Smooth muscle cell (in vitro differentiated cells): Measurements from ENCODE around the gene ANKRD16. TPM values are rescaled to one million over a fixed set of nuclear protein-coding genes. Genes with fewer than 3 reads are reported as not detected.
"Not testable (repeated sequence)": the region's sequence is repeated elsewhere in the genome, so short reads cannot be mapped to it uniquely, and the experiment has no call there.

Source experiments
- DNase-seq: peaks from one replicate; lab custom pipeline; 2025; ENCODE audit not compliant: unreplicated experiment; lab: John Stamatoyannopoulos, UW
- H2AFZ ChIP-seq: fragments of 200-600 bp; sonication (generic); 2 replicates; pipeline ENCODE4 v1.6.0; 2016; ENCODE audit warnings: antibody characterized with exemption, low read depth, mild to moderate bottlenecking
- H3F3A ChIP-seq: fragments of 200-600 bp; sonication (generic); 2 replicates; pipeline ENCODE4 v1.6.0; 2017; ENCODE audit warnings: antibody characterized with exemption, low read depth
- H3K27ac ChIP-seq: fragments of 200-600 bp; sonication (generic); 2 replicates; pipeline ENCODE4 v1.5.1; 2016; ENCODE audit warnings: low read depth, mild to moderate bottlenecking
- H3K27me3 ChIP-seq: fragments of 200-600 bp; sonication (generic); 2 replicates; pipeline ENCODE4 v1.6.1; 2016; ENCODE audit warnings: low read depth, mild to moderate bottlenecking
- H3K36me3 ChIP-seq: fragments of 200-600 bp; sonication (generic); 2 replicates; pipeline ENCODE4 v1.5.1; 2016; ENCODE audit warnings: low read depth
- H3K4me1 ChIP-seq: fragments of 200-600 bp; sonication (generic); 2 replicates; pipeline ENCODE4 v1.5.1; 2016; ENCODE audit warnings: low read depth
- H3K4me2 ChIP-seq: fragments of 200-600 bp; sonication (generic); 2 replicates; pipeline ENCODE4 v1.6.0; 2016; ENCODE audit warnings: mild to moderate bottlenecking
- H3K4me3 ChIP-seq: fragments of 200-600 bp; sonication (generic); 2 replicates; pipeline ENCODE4 v1.5.1; 2016; ENCODE audit warnings: mild to moderate bottlenecking
- H3K79me2 ChIP-seq: fragments of 200-600 bp; sonication (generic); 2 replicates; pipeline ENCODE4 v1.6.0; 2016; ENCODE audit warnings: low read depth, mild to moderate bottlenecking
- H3K9ac ChIP-seq: fragments of 200-600 bp; sonication (generic); 2 replicates; pipeline ENCODE4 v1.6.0; 2016; ENCODE audit warnings: low read depth
- H3K9me3 ChIP-seq: fragments of 200-600 bp; sonication (generic); replicated peaks from 2 replicates; pipeline ENCODE4 v1.5.1; 2016; ENCODE audit warnings: low read depth
- H4K20me1 ChIP-seq: fragments of 200-600 bp; sonication (generic); 2 replicates; pipeline ENCODE4 v1.6.0; 2016; ENCODE audit warnings: low read depth
- CTCF ChIP-seq: fragments of 200-600 bp; sonication (generic); IDR thresholded peaks from 2 replicates; pipeline ENCODE4 v1.5.1; 2017; ENCODE audit warnings: borderline replicate concordance, mild to moderate bottlenecking, antibody characterized with exemption; ENCODE audit not compliant: insufficient read depth, poor library complexity, severe bottlenecking
- WGBS: methylation state at CpG from one replicate; pipeline ENCODE4 v1.1.7; 2016; ENCODE audit warnings: low lambda C conversion rate; 5-methylcytosine and 5-hydroxymethylcytosine counted together
- polyA plus RNA-seq: library from polyadenylated mRNA; unstranded; fragments of >200 nt; fragmentation: Nextera tagmentation; extraction: Ambion mirVana; gene quantifications from 2 replicates; pipeline ENCODE4 v1.2.1, GENCODE V29; 2016
- total RNA-seq: library from RNA; depleted of rRNA; stranded (reverse); fragments of >200 nt; gene quantifications from 2 replicates; pipeline ENCODE4 v1.2.3, GENCODE V29; 2014

Gene ANKRD16
- total and polyA plus RNA-seq, 2 experiments from 2014 or later = 2.7 to 10.3 TPM

GRCh38 chr10:5871596-5871995 is 18.1 kb downstream of the ANKRD16 start:
- no peaks in the 10 kb centered on the region for H3K9me3 ChIP-seq
- H4K20me1 ChIP-seq = no peaks in the 10 kb centered on the region
- H3K36me3 ChIP-seq = no peaks in the 10 kb centered on the region
- 51% methylated on average over 5 of the region's 5 CpGs for WGBS
- no peak for TF ChIP-seq CTCF
- H3K9ac ChIP-seq = no peak overlapping the region
- no peak overlapping the region for H2AFZ ChIP-seq
- no peak overlapping the region for H3K27ac ChIP-seq
- H3K27me3 ChIP-seq = no peaks in the 10 kb centered on the region
- no peaks in the 10 kb centered on the region for H3K79me2 ChIP-seq
- no peak for DNase-seq
- no peaks in the 10 kb centered on the region for H3F3A ChIP-seq
- peak overlapping the region; percentile 20 for H3K4me2 ChIP-seq
- no peaks in the 10 kb centered on the region for H3K4me1 ChIP-seq
- no peak overlapping the region for H3K4me3 ChIP-seq

GRCh38 chr10:5869156-5869555 is 20.5 kb downstream of the ANKRD16 start:
- no peaks in the 10 kb centered on the region for H3K79me2 ChIP-seq
- H3K36me3 ChIP-seq = no peaks in the 10 kb centered on the region
- H3K27ac ChIP-seq = no peak overlapping the region
- no peak overlapping the region for H3K4me2 ChIP-seq
- no peak for DNase-seq
- no peaks in the 10 kb centered on the region for H3K27me3 ChIP-seq
- no peaks in the 10 kb centered on the region for H3K9me3 ChIP-seq
- H3K9ac ChIP-seq = no peak overlapping the region
- no peak for TF ChIP-seq CTCF
- H4K20me1 ChIP-seq = no peaks in the 10 kb centered on the region
- no peak overlapping the region for H3K4me3 ChIP-seq
- 91% methylated on average over 3 of the region's 3 CpGs for WGBS
- no peaks in the 10 kb centered on the region for H3F3A ChIP-seq
- H2AFZ ChIP-seq = no peak overlapping the region
- H3K4me1 ChIP-seq = no peaks in the 10 kb centered on the region

- not testable (repeated sequence) for H3K9ac ChIP-seq, H3K4me2 ChIP-seq, H3K9me3 ChIP-seq, H3K27ac ChIP-seq, H3K79me2 ChIP-seq, H3K4me3 ChIP-seq, H3K4me1 ChIP-seq, H3K36me3 ChIP-seq, H3F3A ChIP-seq, H3K27me3 ChIP-seq, H2AFZ ChIP-seq, H4K20me1 ChIP-seq, DNase-seq
- 94% methylated on average over 8 of the region's 8 CpGs for WGBS
These were observed 21.3 kb downstream of the ANKRD16 start for GRCh38 chr10:5868383-5868782.

DNA sequence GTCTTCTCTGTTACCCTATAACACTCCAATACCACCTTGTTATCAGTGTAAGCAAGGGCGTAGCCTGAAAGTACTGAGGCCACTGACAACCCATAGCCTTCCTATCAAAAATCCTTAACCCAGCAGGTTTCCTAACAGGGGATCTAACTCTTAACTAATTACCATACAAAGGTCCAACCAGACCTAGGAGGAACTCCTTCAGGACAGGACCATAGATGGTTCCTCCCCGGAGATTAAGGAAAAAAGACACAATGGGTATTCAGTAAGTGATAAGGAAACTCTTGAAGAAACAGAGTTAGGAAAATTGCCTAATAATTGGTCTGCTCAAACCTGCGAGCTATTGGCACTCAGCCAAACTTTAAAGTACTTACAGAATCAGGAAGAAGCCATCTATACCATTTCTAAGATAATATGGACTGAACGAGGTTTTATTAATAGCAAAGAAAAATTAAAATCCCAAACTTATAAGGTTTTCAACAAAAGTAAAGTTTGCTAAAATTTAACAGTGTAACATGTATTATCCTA is 22.5 kb downstream of the ANKRD16 start:
- H3K9ac ChIP-seq, H3K4me1 ChIP-seq, H4K20me1 ChIP-seq, H3K27me3 ChIP-seq, H3K4me3 ChIP-seq, H3K4me2 ChIP-seq, DNase-seq, H3K9me3 ChIP-seq, H3K79me2 ChIP-seq, H3K36me3 ChIP-seq, H3K27ac ChIP-seq, H2AFZ ChIP-seq, H3F3A ChIP-seq: not testable (repeated sequence)
- WGBS = 81% methylated on average over 4 of the region's 4 CpGs

GRCh38 chr10:5866451-5867081 is 23.1 kb downstream of the ANKRD16 start:
- H3K79me2 ChIP-seq, H3K27ac ChIP-seq, H3K36me3 ChIP-seq, H2AFZ ChIP-seq, H3K9ac ChIP-seq, H3K4me3 ChIP-seq, H3K9me3 ChIP-seq, DNase-seq, H3F3A ChIP-seq, H3K4me1 ChIP-seq, H3K4me2 ChIP-seq, H4K20me1 ChIP-seq, H3K27me3 ChIP-seq: not testable (repeated sequence)
- WGBS = 74% methylated on average over 5 of the region's 5 CpGs

DNA sequence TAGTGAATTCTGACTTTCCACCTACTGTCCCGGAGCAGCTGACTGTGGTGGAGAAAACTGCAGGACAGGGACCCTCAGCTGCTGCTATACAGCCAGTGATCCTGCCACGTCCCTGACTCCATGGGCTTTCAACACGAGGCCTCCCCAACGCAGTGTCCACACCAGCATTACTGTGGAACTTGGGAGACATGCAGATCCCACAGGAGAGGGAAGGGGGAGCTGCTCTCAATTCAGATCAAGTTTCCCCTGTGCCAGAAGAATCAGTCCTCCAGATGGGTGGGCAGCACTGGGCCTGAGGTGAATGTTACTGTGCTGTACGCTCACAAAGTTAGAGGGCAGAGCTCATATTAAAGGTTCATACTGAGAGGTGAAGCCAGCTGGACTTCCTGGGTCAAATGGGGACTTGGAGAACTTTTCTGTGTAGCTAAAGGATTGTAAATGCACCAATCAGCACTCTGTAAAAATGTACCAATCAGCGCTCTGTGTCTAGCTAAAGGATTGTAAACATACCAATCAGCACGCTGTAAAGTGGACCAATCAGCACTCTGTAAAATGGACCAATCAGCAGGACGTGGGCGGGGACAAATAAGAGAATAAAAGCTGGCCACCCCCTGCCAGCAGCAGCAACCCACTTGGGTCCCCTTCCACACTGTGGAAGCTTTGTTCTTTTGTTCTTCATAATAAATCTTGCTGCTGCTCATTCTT is 26.6 kb downstream of the ANKRD16 start:
- not testable (repeated sequence) for DNase-seq, H2AFZ ChIP-seq, H3K4me2 ChIP-seq

More for the DNA sequence above, 26.6 kb downstream of the ANKRD16 start:
- H3K27ac ChIP-seq, H3K79me2 ChIP-seq, H3K9me3 ChIP-seq, H3F3A ChIP-seq, H3K9ac ChIP-seq, H3K36me3 ChIP-seq, H3K4me3 ChIP-seq, H4K20me1 ChIP-seq, H3K27me3 ChIP-seq, H3K4me1 ChIP-seq: not testable (repeated sequence)
- WGBS = 98% methylated on average over 9 of the region's 9 CpGs
